Measurements from ENCODE around the gene AGAP1. TPM values are rescaled to one million over a fixed set of nuclear protein-coding genes. Genes with fewer than 3 reads are reported as not detected.

Gene AGAP1
- total RNA-seq, 1 donor from 2014 or later: 47.2 TPM

GRCh38 chr2:235984552-235984951, 490.7 kb downstream of the AGAP1 start:
- Mint-ChIP-seq H3K27me3 (no peaks in the 10 kb centered on the region), H3K36me3 (ENCODE audit: insufficient read depth) (peaks cover 9% of the 10 kb centered on the region), H3K4me3 (ENCODE audit: low read depth) (no peak overlapping the region)

GRCh38 chr2:235986361-235986760, 492.5 kb downstream of the AGAP1 start:
- Mint-ChIP-seq H3K36me3 (ENCODE audit: insufficient read depth) (peaks cover 8% of the 10 kb centered on the region), H3K27ac (no peak overlapping the region), H3K4me3 (ENCODE audit: low read depth) (no peak overlapping the region), H3K9me3 (ENCODE audit: low read depth) (peaks cover 5% of the 10 kb centered on the region), H3K4me1 (ENCODE audit: low read depth) (peaks cover 3% of the 10 kb centered on the region), H3K27me3 (no peaks in the 10 kb centered on the region)
- TF ChIP-seq CTCF (IDR thresholded peaks at IDR 0.05; ENCODE audit: unreplicated experiment): no peak
- no peak for DNase-seq (ENCODE audit: low spot score, unreplicated experiment)

More at GRCh38 chr2:235984552-235984951, 490.7 kb downstream of the AGAP1 start:
- Mint-ChIP-seq H3K27ac (no peak overlapping the region), H3K4me1 (ENCODE audit: low read depth) (peaks cover 3% of the 10 kb centered on the region), H3K9me3 (ENCODE audit: low read depth) (peaks cover 5% of the 10 kb centered on the region)
- no peak for TF ChIP-seq CTCF (IDR thresholded peaks at IDR 0.05; ENCODE audit: unreplicated experiment)
- DNase-seq (ENCODE audit: low spot score, unreplicated experiment): no peak

GRCh38 chr2:235988271-235989015, 494.6 kb downstream of the AGAP1 start:
- Mint-ChIP-seq H3K4me1 (ENCODE audit: low read depth) (peaks cover 3% of the 10 kb centered on the region), H3K4me3 (ENCODE audit: low read depth) (no peak overlapping the region), H3K27me3 (no peaks in the 10 kb centered on the region), H3K36me3 (ENCODE audit: insufficient read depth) (peaks cover 8% of the 10 kb centered on the region), H3K9me3 (ENCODE audit: low read depth) (peaks cover 5% of the 10 kb centered on the region), H3K27ac (no peak overlapping the region)
- no peak for TF ChIP-seq CTCF (IDR thresholded peaks at IDR 0.05; ENCODE audit: unreplicated experiment)
- no peak for DNase-seq (ENCODE audit: low spot score, unreplicated experiment)

GRCh38 chr2:235989591-235989990, 495.7 kb downstream of the AGAP1 start:
- TF ChIP-seq CTCF (IDR thresholded peaks at IDR 0.05; ENCODE audit: unreplicated experiment): no peak
- Mint-ChIP-seq H3K36me3 (ENCODE audit: insufficient read depth) (peaks cover 7% of the 10 kb centered on the region), H3K4me3 (ENCODE audit: low read depth) (no peak overlapping the region), H3K4me1 (ENCODE audit: low read depth) (peaks cover 3% of the 10 kb centered on the region), H3K9me3 (ENCODE audit: low read depth) (peaks cover 5% of the 10 kb centered on the region), H3K27me3 (no peaks in the 10 kb centered on the region), H3K27ac (no peak overlapping the region)
- DNase-seq (ENCODE audit: low spot score, unreplicated experiment): no peak

- DNase-seq (ENCODE audit: low spot score, unreplicated experiment): no peak
- Mint-ChIP-seq H3K27me3 (no peaks in the 10 kb centered on the region), H3K36me3 (ENCODE audit: insufficient read depth) (peaks cover 3% of the 10 kb centered on the region), H3K4me3 (ENCODE audit: low read depth) (no peak overlapping the region), H3K9me3 (ENCODE audit: low read depth) (peaks cover 5% of the 10 kb centered on the region), H3K27ac (no peak overlapping the region), H3K4me1 (ENCODE audit: low read depth) (peaks cover 3% of the 10 kb centered on the region)
- no peak for TF ChIP-seq CTCF (IDR thresholded peaks at IDR 0.05; ENCODE audit: unreplicated experiment)
Measured at GRCh38 chr2:235990344-235990743, 496.5 kb downstream of the AGAP1 start.

Data from progenitor cell of endocrine pancreas (in vitro differentiated cells).